GM13976 (cell line): Measurements from ENCODE around the gene SNRNP27.

ENCODE experiments used
- DNase-seq: peaks from one replicate; pipeline ENCODE4 v3.0.0; 2012; ENCODE audit warnings: low spot score
- CTCF ChIP-seq: IDR thresholded peaks from 2 replicates; pipeline ENCODE4 v1.5.1; 2012; ENCODE audit warnings: borderline replicate concordance, mild to moderate bottlenecking; ENCODE audit not compliant: insufficient read depth; ENCODE audit errors: extremely low read depth, missing control alignments, control extremely low read depth
- in situ Hi-C: fragments of 300-500 bp; cut with MboI; formaldehyde crosslinking; loops from one replicate; pipeline ENCODE4 v1.12.0; 2022; ENCODE audit warnings: low sequenced_read_pairs, mixed read lengths, inconsistent platforms; ENCODE audit not compliant: unreplicated experiment

Gene SNRNP27

GRCh38 chr2:69902213-69902922 lies 8.6 kb downstream of the SNRNP27 start:
- no peak for DNase-seq
- no peak for TF ChIP-seq CTCF
- in situ Hi-C loops, result loop anchor here (10.0 to 25.0 kb wide), 2 partner anchors 178 to 385 kb away; partner anchors contain the start of gene SNRPG

DNA sequence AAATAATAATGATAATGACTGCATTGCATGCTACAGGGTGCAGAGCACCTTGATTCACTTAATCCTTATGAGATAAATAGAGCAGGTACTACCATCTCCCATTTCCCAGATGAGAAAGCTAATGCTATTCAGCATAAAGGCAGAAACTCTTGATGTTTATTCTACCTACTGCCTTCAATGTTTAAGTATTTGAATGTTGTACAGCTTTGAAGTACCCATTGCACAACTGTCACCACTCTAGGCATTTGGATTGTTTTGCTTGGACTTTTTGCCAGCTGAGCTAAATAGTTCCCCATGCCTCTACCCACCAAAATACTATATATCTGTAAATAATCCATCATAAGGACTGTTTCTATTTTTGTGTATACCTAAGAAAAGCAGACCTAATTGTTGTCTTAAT lies 13.5 kb downstream of the SNRNP27 start:
- TF ChIP-seq CTCF, result no peak
- in situ Hi-C loops, result loop anchor here (10.0 to 25.0 kb wide), 2 partner anchors 182 to 380 kb away; partner anchors contain the start of gene SNRPG
- DNase-seq, result no peak

GRCh38 chr2:69911985-69912563 lies 18.3 kb downstream of the SNRNP27 start:
- peak; percentile 46 for DNase-seq

GRCh38 chr2:69914164-69914949 lies 20.6 kb downstream of the SNRNP27 start:
- no peak for DNase-seq
- in situ Hi-C loops, result loop anchor here (10.0 to 25.0 kb wide), 3 partner anchors 150 to 373 kb away; partner anchors contain the start of gene SNRPG
- TF ChIP-seq CTCF, result peak; percentile 52

More at GRCh38 chr2:69911985-69912563, 18.3 kb downstream of the SNRNP27 start:
- peak; percentile 24 for TF ChIP-seq CTCF
- in situ Hi-C loops, result loop anchor here (10.0 to 25.0 kb wide), 3 partner anchors 153 to 375 kb away; partner anchors contain the start of gene SNRPG

- peak; percentile 98 for DNase-seq
- in situ Hi-C loops, result loop anchor here (10.0 to 25.0 kb wide), 3 partner anchors 150 to 372 kb away; partner anchors contain the start of gene SNRPG
- no peak for TF ChIP-seq CTCF
Observed at GRCh38 chr2:69914950-69915945, 21.5 kb downstream of the SNRNP27 start, which contains the start of gene MXD1. Gene MXD1 (plus strand): TSS chr2:69915109. CDS start chr2:69915331, 222 bp downstream.
